Renal cortex interstitium (tissue), 11 donors: ENCODE measurements around the gene FAF1. TPM values are rescaled to one million over a fixed set of nuclear protein-coding genes. Genes with fewer than 3 reads are reported as not detected.
"Not testable (repeated sequence)": the region's sequence is repeated elsewhere in the genome, so short reads cannot be mapped to it uniquely, and the experiment has no call there.

Experiments
- DNase-seq, 11 donors: peaks; one replicate each; pipeline ENCODE4 v3.0.0-alpha.2; 2013; ENCODE audit warnings: low read depth in 9 of 11, low spot score in 4 of 11; ENCODE audit errors: extremely low read depth in 1 of 11
- polyA plus RNA-seq, 3 donors: library from polyadenylated mRNA; unstranded; fragments of 120-200 nt; gene quantifications; one replicate each; pipeline ENCODE4 v1.2.1, GENCODE V29; 2013; ENCODE audit not compliant: insufficient read length in 3 of 3

FAF1 gene
- polyA plus RNA-seq, 3 donors: 52.6 to 71.8 (median 65.6) TPM

- DNase-seq: no peak
Observed at GRCh38 chr1:50831300-50832061, 128.6 kb downstream of the FAF1 start.

- DNase-seq: no peak
Observed at GRCh38 chr1:50830621-50831020, 129.4 kb downstream of the FAF1 start.

GRCh38 chr1:50829014-50829958 is 130.8 kb downstream of the FAF1 start:
- DNase-seq: no peak

- no peak for DNase-seq
Observed at GRCh38 chr1:50827546-50827945, 132.5 kb downstream of the FAF1 start.

GRCh38 chr1:50826792-50827191 is 133.3 kb downstream of the FAF1 start:
- not testable (repeated sequence) for DNase-seq

- DNase-seq: no peak
Observed at GRCh38 chr1:50822035-50822776, 137.9 kb downstream of the FAF1 start.

- DNase-seq: no peak
Observed at GRCh38 chr1:50820545-50820944, 139.5 kb downstream of the FAF1 start.

GRCh38 chr1:50812346-50812745 is 147.7 kb downstream of the FAF1 start:
- no peak for DNase-seq

- no peak for DNase-seq
Observed at GRCh38 chr1:50808296-50808695, 151.8 kb downstream of the FAF1 start.

- no peak for DNase-seq
Observed at GRCh38 chr1:50796272-50796671, 163.8 kb downstream of the FAF1 start.

GRCh38 chr1:50793521-50793920 is 166.5 kb downstream of the FAF1 start:
- no peak for DNase-seq

- DNase-seq: no peak
Observed at GRCh38 chr1:50787266-50787665, 172.8 kb downstream of the FAF1 start.

- no peak for DNase-seq
Observed at GRCh38 chr1:50783286-50783685, 176.8 kb downstream of the FAF1 start.

- no peak for DNase-seq
Observed at GRCh38 chr1:50780797-50781196, 179.3 kb downstream of the FAF1 start.

- no peak for DNase-seq
Observed at GRCh38 chr1:50779801-50780200, 180.3 kb downstream of the FAF1 start.

GRCh38 chr1:50775740-50776139 is 184.3 kb downstream of the FAF1 start:
- no peak for DNase-seq

- DNase-seq: peak; percentile 23 to 65 (median 36)
Observed at GRCh38 chr1:50774759-50775351, 185.2 kb downstream of the FAF1 start.

- no peak for DNase-seq
Observed at GRCh38 chr1:50766688-50767087, 193.4 kb downstream of the FAF1 start.

- DNase-seq: not testable (repeated sequence)
Observed at GRCh38 chr1:50756543-50756942, 203.5 kb downstream of the FAF1 start.
